ENCODE measurements around the gene CTBP1.
"Not testable (repeated sequence)": the region's sequence is repeated elsewhere in the genome, so short reads cannot be mapped to it uniquely, and the experiment has no call there.

The CTBP1 gene

GRCh38 chr4:1294891-1295290 lies 46.0 kb upstream of the CTBP1 start:
- TF ChIP-seq, protein P1, sequence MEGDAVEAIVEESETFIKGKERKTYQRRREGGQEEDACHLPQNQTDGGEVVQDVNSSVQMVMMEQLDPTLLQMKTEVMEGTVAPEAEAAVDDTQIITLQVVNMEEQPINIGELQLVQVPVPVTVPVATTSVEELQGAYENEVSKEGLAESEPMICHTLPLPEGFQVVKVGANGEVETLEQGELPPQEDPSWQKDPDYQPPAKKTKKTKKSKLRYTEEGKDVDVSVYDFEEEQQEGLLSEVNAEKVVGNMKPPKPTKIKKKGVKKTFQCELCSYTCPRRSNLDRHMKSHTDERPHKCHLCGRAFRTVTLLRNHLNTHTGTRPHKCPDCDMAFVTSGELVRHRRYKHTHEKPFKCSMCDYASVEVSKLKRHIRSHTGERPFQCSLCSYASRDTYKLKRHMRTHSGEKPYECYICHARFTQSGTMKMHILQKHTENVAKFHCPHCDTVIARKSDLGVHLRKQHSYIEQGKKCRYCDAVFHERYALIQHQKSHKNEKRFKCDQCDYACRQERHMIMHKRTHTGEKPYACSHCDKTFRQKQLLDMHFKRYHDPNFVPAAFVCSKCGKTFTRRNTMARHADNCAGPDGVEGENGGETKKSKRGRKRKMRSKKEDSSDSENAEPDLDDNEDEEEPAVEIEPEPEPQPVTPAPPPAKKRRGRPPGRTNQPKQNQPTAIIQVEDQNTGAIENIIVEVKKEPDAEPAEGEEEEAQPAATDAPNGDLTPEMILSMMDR (IDR thresholded peaks at IDR 0.05; ENCODE audit: low read depth, low read length, missing control alignments): no peak
- no peak for DNase-seq (ENCODE audit: low read depth)
- H3K4me3 ChIP-seq (ENCODE audit: low read depth, low read length): no peak overlapping the region

DNA sequence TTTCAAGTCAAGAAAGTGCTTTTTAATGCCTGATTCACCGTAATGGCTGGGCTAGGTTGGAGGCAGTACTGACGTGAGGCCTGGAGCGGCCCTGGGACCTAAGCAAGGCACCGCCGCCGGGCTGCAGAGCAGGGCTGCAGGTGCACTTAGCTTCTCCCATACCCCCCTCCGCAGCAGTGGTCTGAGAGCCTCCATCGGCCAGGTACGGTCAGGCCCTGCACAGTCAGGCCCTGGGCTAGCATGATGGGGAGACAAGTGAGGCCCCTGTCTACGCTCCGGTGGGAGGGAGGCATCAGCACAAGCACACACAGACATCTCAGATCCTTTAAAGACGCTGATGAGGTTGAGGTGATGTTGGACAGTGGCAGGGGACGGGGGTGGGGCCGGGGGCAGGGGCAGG lies 45.5 kb upstream of the CTBP1 start:
- TF ChIP-seq, protein P1 (IDR thresholded peaks at IDR 0.05; ENCODE audit: low read depth, low read length, missing control alignments): no peak
- no peak overlapping the region for H3K4me3 ChIP-seq (ENCODE audit: low read depth, low read length)
- DNase-seq (ENCODE audit: low read depth): no peak

DNA sequence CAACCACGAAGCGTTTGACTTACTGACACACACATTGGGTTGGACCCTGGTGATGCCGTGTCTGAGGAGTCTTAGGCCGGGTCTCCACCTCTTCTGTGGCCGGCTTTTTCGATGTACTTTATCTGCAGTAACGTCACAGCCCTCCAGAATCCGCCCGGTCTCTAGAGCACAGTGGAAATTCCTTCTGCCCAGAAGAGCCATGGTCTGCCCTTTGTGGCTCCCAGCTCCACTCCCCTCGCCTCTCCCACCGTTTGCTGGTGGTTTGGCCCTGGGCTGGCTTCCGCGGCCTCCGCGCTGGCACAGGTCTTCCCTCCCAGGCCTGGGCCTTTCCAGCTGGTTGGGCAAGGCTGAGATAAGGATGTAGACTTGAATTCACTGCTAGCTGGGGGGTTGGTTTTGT lies 45.1 kb upstream of the CTBP1 start:
- TF ChIP-seq, protein P1 (IDR thresholded peaks at IDR 0.05; ENCODE audit: low read depth, low read length, missing control alignments): no peak
- H3K4me3 ChIP-seq (ENCODE audit: low read depth, low read length): no peak overlapping the region
- no peak for DNase-seq (ENCODE audit: low read depth)

DNA sequence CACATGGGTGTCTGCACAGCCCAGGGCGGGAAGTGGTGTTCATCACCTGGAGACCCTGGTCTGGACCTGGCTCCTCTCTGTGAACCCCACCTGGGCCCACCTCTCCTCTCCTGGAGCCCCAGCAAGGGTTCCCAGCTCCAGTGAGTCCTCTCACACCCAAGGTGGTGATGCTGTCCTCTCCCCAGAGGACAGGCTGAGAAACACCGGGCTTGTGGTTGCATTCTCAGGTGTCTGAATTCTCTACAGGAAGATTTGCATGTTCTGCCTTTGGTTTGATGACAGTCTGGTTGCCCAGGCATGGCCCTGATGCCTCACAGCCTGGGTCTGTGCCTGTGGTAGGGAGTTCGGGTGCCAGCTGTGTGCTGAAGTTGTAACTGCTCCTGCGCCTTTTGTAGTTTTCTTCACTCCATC lies 44.6 kb upstream of the CTBP1 start:
- no peak for DNase-seq (ENCODE audit: low read depth)
- no peak overlapping the region for H3K4me3 ChIP-seq (ENCODE audit: low read depth, low read length)
- TF ChIP-seq, protein P1 (IDR thresholded peaks at IDR 0.05; ENCODE audit: low read depth, low read length, missing control alignments): no peak

DNA sequence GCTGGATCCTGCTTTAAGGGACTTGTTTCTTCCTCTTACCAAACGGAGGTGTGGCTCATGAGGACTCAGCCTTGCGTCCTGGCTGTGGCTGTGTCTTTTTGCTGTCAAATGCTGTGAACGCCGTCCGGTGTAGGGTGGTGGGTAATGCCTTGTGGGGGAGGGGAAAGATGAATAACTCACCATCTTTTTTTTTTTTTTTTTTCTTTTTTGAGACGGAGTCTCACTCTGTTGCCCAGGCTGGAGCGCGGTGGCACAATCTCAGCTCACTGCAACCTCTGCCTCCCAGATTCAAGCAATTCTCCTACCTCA lies 43.7 kb upstream of the CTBP1 start:
- DNase-seq (ENCODE audit: low read depth): not testable (repeated sequence)

GRCh38 chr4:1291996-1292702 lies 43.2 kb upstream of the CTBP1 start:
- no peak overlapping the region for H3K4me3 ChIP-seq (ENCODE audit: low read depth, low read length)
- DNase-seq (ENCODE audit: low read depth): no peak
- TF ChIP-seq, protein P1 (IDR thresholded peaks at IDR 0.05; ENCODE audit: low read depth, low read length, missing control alignments): no peak

More for the DNA sequence above, 43.7 kb upstream of the CTBP1 start:
- not testable (repeated sequence) for H3K4me3 ChIP-seq (ENCODE audit: low read depth, low read length)

GRCh38 chr4:1291091-1291490 lies 42.2 kb upstream of the CTBP1 start:
- DNase-seq (ENCODE audit: low read depth): no peak
- peak overlapping the region; percentile 91 for H3K4me3 ChIP-seq (ENCODE audit: low read depth, low read length)
- TF ChIP-seq, protein P1 (IDR thresholded peaks at IDR 0.05; ENCODE audit: low read depth, low read length, missing control alignments): no peak
